Coronary artery (tissue), 2 donors: Measurements from ENCODE around the gene DGKG.

Source experiments
- DNase-seq: peaks from one replicate; pipeline ENCODE4 v3.0.0-alpha.2; 2017; ENCODE audit warnings: low spot score
- H3K27ac ChIP-seq, 2 donors: fragments of 200-600 bp; sonication (generic); one replicate each; pipeline ENCODE4 v1.5.1; 2016 to 2019
- H3K4me3 ChIP-seq: fragments of 200-600 bp; sonication (generic); 2 replicates; pipeline ENCODE4 v1.5.1; 2016; ENCODE audit warnings: mild to moderate bottlenecking, moderate library complexity
- CTCF ChIP-seq: fragments of 200-600 bp; sonication (generic); IDR thresholded peaks from one replicate; pipeline ENCODE4 v1.5.1; 2019; ENCODE audit warnings: antibody characterized with exemption

The DGKG gene

GRCh38 chr3:186321746-186322145 is 40.3 kb downstream of the DGKG start:
- H3K4me3 ChIP-seq: no peak overlapping the region
- TF ChIP-seq CTCF: no peak
- no peak overlapping the region for H3K27ac ChIP-seq
- DNase-seq: no peak

- no peak for DNase-seq
- TF ChIP-seq CTCF: no peak
- no peak overlapping the region for H3K27ac ChIP-seq
- H3K4me3 ChIP-seq: no peak overlapping the region
Measured at GRCh38 chr3:186320862-186321568, 41.0 kb downstream of the DGKG start.

GRCh38 chr3:186319945-186320344 is 42.1 kb downstream of the DGKG start:
- no peak for TF ChIP-seq CTCF
- Histone ChIP-seq H3K4me3 (no peak overlapping the region), H3K27ac (no peak overlapping the region)
- DNase-seq: no peak

- no peak for DNase-seq
- no peak for TF ChIP-seq CTCF
- Histone ChIP-seq H3K27ac (no peak overlapping the region), H3K4me3 (no peak overlapping the region)
Measured at GRCh38 chr3:186318135-186318534, 43.9 kb downstream of the DGKG start.

GRCh38 chr3:186317478-186317877 is 44.6 kb downstream of the DGKG start:
- no peak overlapping the region for H3K27ac ChIP-seq

GRCh38 chr3:186316666-186317260 is 45.3 kb downstream of the DGKG start:
- no peak overlapping the region for H3K4me3 ChIP-seq
- DNase-seq: no peak
- no peak for TF ChIP-seq CTCF
- no peak overlapping the region for H3K27ac ChIP-seq

More at GRCh38 chr3:186317478-186317877, 44.6 kb downstream of the DGKG start:
- no peak overlapping the region for H3K4me3 ChIP-seq
- DNase-seq: no peak
- TF ChIP-seq CTCF: no peak
